Astrocyte (in vitro differentiated cells and primary cell): ENCODE results near the gene SUN2. TPM values are rescaled to one million over a fixed set of nuclear protein-coding genes. Genes with fewer than 3 reads are reported as not detected.

Experiments used
- DNase-seq: peaks from one replicate; pipeline ENCODE4 v3.0.0-alpha.2; 2010; ENCODE audit warnings: low read depth
- FAIRE-seq: peaks from 2 replicates; lab custom pipeline; 2011; peaks lifted over from hg19 to GRCh38; lab: Jason Lieb, UNC
- H2AFZ ChIP-seq: 2 replicates; pipeline ENCODE4 v1.6.0; 2012; ENCODE audit warnings: low read depth, low read length, inconsistent platforms
- H3K27ac ChIP-seq: 2 replicates; pipeline ENCODE4 v1.5.1; 2011; ENCODE audit warnings: low read depth, low read length, inconsistent platforms
- H3K27me3 ChIP-seq: 2 replicates; pipeline ENCODE4 v1.6.0; 2011; ENCODE audit warnings: low read length, inconsistent platforms; ENCODE audit not compliant: insufficient read depth
- H3K36me3 ChIP-seq: 2 replicates; pipeline ENCODE4 v1.5.1; 2011; ENCODE audit warnings: low read length, inconsistent platforms; ENCODE audit not compliant: insufficient read depth
- H3K4me1 ChIP-seq: 2 replicates; pipeline ENCODE4 v1.5.1; 2011; ENCODE audit warnings: low read length, inconsistent platforms; ENCODE audit not compliant: insufficient read depth
- H3K4me2 ChIP-seq: 2 replicates; pipeline ENCODE4 v1.6.0; 2012; ENCODE audit warnings: low read length, inconsistent platforms
- H3K4me3 ChIP-seq: 2 replicates; pipeline ENCODE4 v1.5.1; 2011; ENCODE audit warnings: low read depth, mild to moderate bottlenecking, low read length, inconsistent platforms; ENCODE audit not compliant: insufficient read depth
- H3K79me2 ChIP-seq: 2 replicates; pipeline ENCODE4 v1.6.0; 2012; ENCODE audit warnings: mild to moderate bottlenecking, low read length, inconsistent platforms; ENCODE audit not compliant: insufficient read depth
- H3K9ac ChIP-seq: 2 replicates; pipeline ENCODE4 v1.6.0; 2012; ENCODE audit warnings: mild to moderate bottlenecking, low read length, inconsistent platforms
- H3K9me3 ChIP-seq: 2 replicates; pipeline ENCODE4 v1.5.1; 2012; ENCODE audit warnings: low read depth, mild to moderate bottlenecking, low read length, inconsistent platforms; ENCODE audit not compliant: insufficient read depth
- H4K20me1 ChIP-seq: 2 replicates; pipeline ENCODE4 v1.6.0; 2012; ENCODE audit warnings: low read length, inconsistent platforms; ENCODE audit not compliant: insufficient read depth
- H3K27ac Mint-ChIP-seq: one replicate; pipeline ENCODE4 v1.8.0; 2021; ENCODE audit warnings: mild to moderate bottlenecking, mixed read lengths; ENCODE audit not compliant: unreplicated experiment
- H3K27me3 Mint-ChIP-seq: one replicate; pipeline ENCODE4 v1.8.0; 2021; ENCODE audit warnings: low read depth, mixed read lengths; ENCODE audit not compliant: unreplicated experiment
- H3K36me3 Mint-ChIP-seq: one replicate; pipeline ENCODE4 v1.8.0; 2021; ENCODE audit warnings: low read depth, mixed read lengths; ENCODE audit not compliant: unreplicated experiment
- H3K4me1 Mint-ChIP-seq: one replicate; pipeline ENCODE4 v1.8.0; 2021; ENCODE audit warnings: low read depth, mixed read lengths; ENCODE audit not compliant: unreplicated experiment
- H3K4me3 Mint-ChIP-seq: one replicate; pipeline ENCODE4 v1.8.0; 2021; ENCODE audit warnings: mild to moderate bottlenecking, moderate library complexity, mixed read lengths; ENCODE audit not compliant: unreplicated experiment
- H3K9me3 Mint-ChIP-seq: one replicate; pipeline ENCODE4 v1.8.0; 2021; ENCODE audit warnings: mild to moderate bottlenecking, mixed read lengths; ENCODE audit not compliant: unreplicated experiment
- CTCF ChIP-seq: IDR thresholded peaks from 2 replicates; pipeline ENCODE4 v1.5.1; 2011; ENCODE audit warnings: low read depth, mild to moderate bottlenecking, inconsistent platforms, low read length, moderate library complexity; ENCODE audit not compliant: insufficient read depth
- EZH2 ChIP-seq: IDR thresholded peaks from 2 replicates; pipeline ENCODE4 v1.6.1; 2012; ENCODE audit warnings: mild to moderate bottlenecking, low read length, inconsistent platforms; ENCODE audit not compliant: insufficient read depth
- total RNA-seq: library from RNA; stranded (reverse); gene quantifications from 2 replicates; pipeline ENCODE4 v1.2.1, GENCODE V29; 2021

Gene SUN2
- total RNA-seq, 1 donor from 2014 or later = 46.5 TPM

- Histone ChIP-seq H3K4me2 (no peak overlapping the region), H3K4me3 (no peak overlapping the region), H3K79me2 (peaks cover 8% of the 10 kb centered on the region), H3K27ac (no peak overlapping the region), H3K27me3 (no peaks in the 10 kb centered on the region), H4K20me1 (peaks cover 3% of the 10 kb centered on the region), H3K9ac (no peak overlapping the region), H3K36me3 (peaks cover 8% of the 10 kb centered on the region), H3K4me1 (peaks cover 32% of the 10 kb centered on the region), H3K9me3 (no peaks in the 10 kb centered on the region), H2AFZ (no peak overlapping the region)
- DNase-seq = no peak
- peaks cover 5% of the 10 kb centered on the region for H3K36me3 Mint-ChIP-seq
- H3K27ac Mint-ChIP-seq = no peak overlapping the region
- no peak overlapping the region for H3K4me3 Mint-ChIP-seq
- TF ChIP-seq EZH2 (no peak), CTCF (no peak)
- FAIRE-seq = no peak
- H3K27me3 Mint-ChIP-seq = no peaks in the 10 kb centered on the region
- no peaks in the 10 kb centered on the region for H3K9me3 Mint-ChIP-seq
- H3K4me1 Mint-ChIP-seq = peaks cover 23% of the 10 kb centered on the region
Observed at GRCh38 chr22:38789606-38790005, 33.8 kb upstream of the SUN2 start.

- H3K79me2 ChIP-seq = peaks cover 8% of the 10 kb centered on the region
- H4K20me1 ChIP-seq = peaks cover 3% of the 10 kb centered on the region
- peaks cover 8% of the 10 kb centered on the region for H3K36me3 ChIP-seq
- peak overlapping the region; percentile 69 for H3K27ac Mint-ChIP-seq
- peaks cover 32% of the 10 kb centered on the region for H3K4me1 ChIP-seq
- DNase-seq = no peak
- H3K9ac ChIP-seq = peak overlapping the region; percentile 42
- no peaks in the 10 kb centered on the region for H3K27me3 ChIP-seq
- peaks cover 5% of the 10 kb centered on the region for H3K36me3 Mint-ChIP-seq
- peaks cover 23% of the 10 kb centered on the region for H3K4me1 Mint-ChIP-seq
- no peak for FAIRE-seq
- no peak overlapping the region for H3K4me3 ChIP-seq
- H3K4me2 ChIP-seq = peak overlapping the region; percentile 58
- TF ChIP-seq CTCF = no peak
- no peak for TF ChIP-seq EZH2
- no peaks in the 10 kb centered on the region for H3K9me3 Mint-ChIP-seq
- peak overlapping the region; percentile 40 for H3K27ac ChIP-seq
- H3K27me3 Mint-ChIP-seq = no peaks in the 10 kb centered on the region
- H3K9me3 ChIP-seq = no peaks in the 10 kb centered on the region
- H2AFZ ChIP-seq = no peak overlapping the region
- H3K4me3 Mint-ChIP-seq = no peak overlapping the region
Observed at GRCh38 chr22:38788846-38789245, 33.0 kb upstream of the SUN2 start.

- Histone ChIP-seq H3K27ac (peak overlapping the region; percentile 40), H3K36me3 (peaks cover 8% of the 10 kb centered on the region), H3K4me3 (no peak overlapping the region), H3K79me2 (peaks cover 3% of the 10 kb centered on the region), H3K9ac (peak overlapping the region; percentile 42), H2AFZ (peak overlapping the region; percentile 8), H3K9me3 (no peaks in the 10 kb centered on the region), H3K4me2 (peak overlapping the region; percentile 58), H3K4me1 (peaks cover 32% of the 10 kb centered on the region), H3K27me3 (no peaks in the 10 kb centered on the region), H4K20me1 (peaks cover 3% of the 10 kb centered on the region)
- TF ChIP-seq CTCF (no peak), EZH2 (no peak)
- H3K4me3 Mint-ChIP-seq = no peak overlapping the region
- peaks cover 5% of the 10 kb centered on the region for H3K36me3 Mint-ChIP-seq
- H3K27ac Mint-ChIP-seq = peak overlapping the region; percentile 69
- DNase-seq = peak; percentile 97
- H3K27me3 Mint-ChIP-seq = no peaks in the 10 kb centered on the region
- peak; percentile 90 for FAIRE-seq
- no peaks in the 10 kb centered on the region for H3K9me3 Mint-ChIP-seq
- peaks cover 23% of the 10 kb centered on the region for H3K4me1 Mint-ChIP-seq
Observed at GRCh38 chr22:38788021-38788816, 32.4 kb upstream of the SUN2 start.
